PFSK-1 (cell line): ENCODE data around the gene TUBB2A.

Source experiments
- FOXP2 ChIP-seq: optimal IDR thresholded peaks from 2 replicates; pipeline ENCODE3; 2011; ENCODE audit warnings: borderline replicate concordance, control low read depth, inconsistent platforms; ENCODE audit not compliant: insufficient read depth; ENCODE audit errors: extremely low read length, extremely low read depth
- POLR2AphosphoS5 ChIP-seq: IDR thresholded peaks from 2 replicates; pipeline ENCODE4 v1.6.1; 2012; ENCODE audit warnings: low read depth, mild to moderate bottlenecking, control low read depth, low read length, moderate library complexity
- REST ChIP-seq, 2 experiments: IDR thresholded peaks; 2 replicates each; pipeline versions ENCODE4 v1.6.1 to v1.8.0; 2011 to 2012; ENCODE audit warnings: low read depth in 2 of 2, low read length in 2 of 2, control low read depth in 1 of 2, inconsistent platforms in 1 of 2, mild to moderate bottlenecking in 1 of 2, moderate library complexity in 1 of 2; ENCODE audit not compliant: insufficient read depth in 1 of 2
- SIN3A ChIP-seq: IDR thresholded peaks from 2 replicates; pipeline ENCODE4 v1.6.1; 2012; ENCODE audit warnings: mild to moderate bottlenecking, low read length, moderate library complexity, borderline replicate concordance; ENCODE audit not compliant: insufficient read depth
- TAF1 ChIP-seq: IDR thresholded peaks from 2 replicates; pipeline ENCODE4 v1.6.1; 2012; ENCODE audit warnings: low read length, control low read depth, borderline replicate concordance; ENCODE audit not compliant: insufficient read depth

TUBB2A gene

GRCh38 chr6:3135668-3136291 is 21.6 kb downstream of the TUBB2A start:
- no peak for TF ChIP-seq REST (IDR thresholded peaks at IDR 0.05; ENCODE audit: insufficient read depth in 1 of 2, low read depth in 2 of 2, low read length in 2 of 2)
- TF ChIP-seq POLR2AphosphoS5: no peak
- TF ChIP-seq TAF1: no peak
- TF ChIP-seq FOXP2: no peak
- no peak for TF ChIP-seq SIN3A

- TF ChIP-seq SIN3A (no peak), POLR2AphosphoS5 (no peak), FOXP2 (no peak), REST (IDR thresholded peaks at IDR 0.05; ENCODE audit: insufficient read depth in 1 of 2, low read depth in 2 of 2, low read length in 2 of 2) (no peak), TAF1 (no peak)
These were observed 23.8 kb downstream of the TUBB2A start for GRCh38 chr6:3133515-3133914.

GRCh38 chr6:3131695-3132094 is 25.6 kb downstream of the TUBB2A start:
- no peak for TF ChIP-seq FOXP2
- TF ChIP-seq REST (IDR thresholded peaks at IDR 0.05; ENCODE audit: insufficient read depth in 1 of 2, low read depth in 2 of 2, low read length in 2 of 2): no peak
- TF ChIP-seq SIN3A: no peak
- no peak for TF ChIP-seq POLR2AphosphoS5
- no peak for TF ChIP-seq TAF1

- TF ChIP-seq REST (IDR thresholded peaks at IDR 0.05; ENCODE audit: insufficient read depth in 1 of 2, low read depth in 2 of 2, low read length in 2 of 2) (no peak), POLR2AphosphoS5 (no peak), FOXP2 (no peak), SIN3A (no peak), TAF1 (no peak)
These were observed 28.8 kb downstream of the TUBB2A start for GRCh38 chr6:3128356-3129108.
